GM19397 (cell line): ENCODE measurements around the gene MAPKAPK3.

Source experiments
- ATAC-seq: cut with Tn5 transposase; IDR thresholded peaks from one replicate; pipeline ENCODE4 v1.9.1; 2021; ENCODE audit warnings: mild to moderate bottlenecking, moderate library complexity; ENCODE audit not compliant: unreplicated experiment

MAPKAPK3 gene

DNA sequence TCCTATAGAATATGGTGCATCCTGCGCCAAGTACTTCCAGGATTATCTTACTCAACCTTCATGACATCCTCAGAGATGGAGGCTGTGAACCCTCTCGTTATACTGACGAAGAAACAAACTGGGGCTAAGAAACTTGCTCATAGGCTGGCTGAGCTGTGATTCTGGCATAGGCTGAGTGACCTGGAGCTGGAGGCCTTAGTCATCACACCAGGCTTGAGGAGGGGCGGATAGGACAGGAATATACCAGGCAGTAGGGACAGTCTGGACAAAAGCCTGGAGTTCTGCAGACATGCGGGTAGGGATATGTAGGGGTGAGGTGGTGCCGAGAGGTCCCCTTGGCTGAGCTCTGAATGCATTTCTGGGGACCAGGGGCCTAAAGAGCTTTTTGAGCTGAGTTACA lies 29.6 kb upstream of the MAPKAPK3 start:
- no peak for ATAC-seq

DNA sequence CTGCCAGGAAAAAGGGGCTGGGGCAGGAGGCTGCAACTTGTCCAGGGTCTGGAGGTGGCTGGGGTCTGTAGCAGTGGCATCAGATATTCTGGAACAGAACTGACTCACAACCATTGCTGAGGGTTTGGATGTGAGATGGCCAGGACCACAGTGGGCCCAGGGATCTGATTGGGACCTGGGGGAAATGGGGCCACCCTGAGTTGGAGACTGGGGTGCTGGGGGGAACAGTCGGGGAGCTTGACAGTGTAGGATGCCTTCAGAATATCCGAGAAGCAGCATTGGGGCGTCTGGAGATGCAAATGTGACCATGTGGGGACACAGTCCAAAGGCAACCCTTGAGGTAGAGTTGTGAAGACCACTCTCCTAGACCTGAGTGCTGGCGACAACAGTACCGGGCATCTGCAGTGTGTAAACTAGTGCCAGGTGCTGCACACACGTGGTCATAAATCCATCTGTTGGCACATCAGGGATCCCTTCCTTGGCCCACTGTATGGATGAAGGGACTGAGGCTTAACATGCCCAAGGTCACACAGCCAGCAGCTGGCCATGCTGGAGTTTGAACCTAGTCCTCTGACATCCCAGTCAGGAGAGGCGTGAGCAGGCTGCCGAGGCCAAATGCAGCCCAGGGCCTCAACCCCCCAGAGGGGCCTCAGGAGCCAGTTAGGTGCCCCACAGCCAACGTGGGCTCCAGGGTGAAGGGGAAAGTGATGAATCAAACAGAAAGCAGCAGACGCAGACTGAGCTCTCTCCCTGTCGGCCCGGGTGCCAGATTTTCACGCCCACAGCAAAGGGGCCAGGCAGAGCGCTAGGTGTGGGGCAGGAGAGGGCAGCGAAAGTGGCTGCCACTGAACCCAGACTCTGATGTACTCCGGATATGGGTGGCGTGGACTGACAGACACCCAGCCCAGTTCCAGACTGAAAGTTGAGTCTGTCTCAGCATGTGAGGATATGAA lies 28.9 kb upstream of the MAPKAPK3 start:
- ATAC-seq = no peak

DNA sequence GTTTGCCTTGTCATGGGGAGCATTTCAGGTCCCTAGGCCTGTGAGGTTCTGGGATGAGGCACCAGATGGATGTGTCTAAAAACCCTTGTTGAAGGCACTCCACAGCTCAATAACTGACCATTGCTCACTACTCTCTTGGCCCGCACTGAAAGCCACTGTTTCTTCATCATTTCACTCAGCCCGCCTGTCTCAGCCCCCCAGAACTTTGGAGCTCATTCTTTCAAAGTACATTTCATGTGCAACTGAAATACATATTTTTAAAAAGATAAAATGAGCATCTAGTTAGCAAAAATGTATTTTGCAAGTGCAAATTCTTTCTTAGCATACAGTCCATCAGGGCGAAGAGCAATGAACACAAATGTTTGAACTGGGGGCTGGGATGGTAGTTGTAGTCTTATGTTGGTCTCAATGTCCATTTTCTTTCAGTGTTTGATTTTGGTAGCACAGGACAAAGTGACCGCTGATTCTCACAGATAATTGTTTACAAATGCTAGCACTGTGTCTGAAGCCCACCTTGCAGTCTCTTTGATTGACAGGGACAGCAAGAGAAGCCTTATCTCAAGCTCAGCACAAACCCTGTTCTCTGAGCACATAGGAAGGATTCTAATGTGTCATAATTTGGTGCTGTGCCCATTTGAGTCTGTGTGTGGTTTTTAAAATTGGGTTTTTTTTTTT lies 28.1 kb upstream of the MAPKAPK3 start:
- no peak for ATAC-seq

DNA sequence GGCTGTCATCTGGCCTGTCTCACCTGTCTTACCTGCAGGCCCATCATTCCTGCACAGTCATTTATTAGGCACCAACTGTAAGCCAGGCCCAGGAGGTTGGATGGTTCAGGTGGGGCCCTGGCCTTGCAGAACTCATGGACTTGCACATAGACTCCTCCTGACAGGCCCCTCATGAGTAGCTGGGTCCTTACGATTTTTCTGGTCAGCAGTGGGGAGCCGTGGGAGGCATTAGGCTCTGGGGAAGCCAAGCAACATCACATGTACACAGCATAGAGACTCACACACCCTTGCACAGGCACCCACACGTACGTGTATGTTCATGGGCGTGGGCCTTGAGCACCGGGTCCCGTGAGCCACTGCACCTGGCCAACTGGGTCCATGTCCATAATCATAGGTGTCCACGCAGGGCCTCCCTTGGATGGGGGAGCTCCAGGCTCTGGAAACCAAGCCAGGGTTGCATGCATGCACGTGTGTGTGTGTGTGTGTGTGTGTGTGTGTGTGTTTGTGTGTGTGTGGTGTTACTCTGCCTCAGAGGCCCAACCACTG lies 25.7 kb upstream of the MAPKAPK3 start:
- no peak for ATAC-seq

DNA sequence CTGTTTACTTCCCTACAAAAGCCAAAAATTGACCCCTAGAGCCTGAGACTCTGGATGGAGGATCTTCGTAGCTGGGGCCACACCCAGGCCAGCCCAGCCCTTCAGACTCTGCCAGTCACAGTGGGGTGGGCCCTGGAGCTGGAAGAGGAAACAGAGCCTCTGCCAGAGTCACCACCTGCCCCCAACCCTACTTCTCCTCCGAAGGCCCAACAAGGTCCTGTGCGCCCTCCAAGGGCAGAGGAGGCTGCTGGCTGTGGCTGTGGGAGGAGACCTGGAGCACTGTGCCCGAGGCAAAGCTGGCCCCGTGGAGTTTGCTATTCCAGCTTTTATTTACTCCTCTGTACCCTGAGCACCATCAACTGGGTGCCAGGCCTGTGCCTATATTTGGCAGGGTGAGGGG lies 24.4 kb upstream of the MAPKAPK3 start:
- no peak for ATAC-seq

DNA sequence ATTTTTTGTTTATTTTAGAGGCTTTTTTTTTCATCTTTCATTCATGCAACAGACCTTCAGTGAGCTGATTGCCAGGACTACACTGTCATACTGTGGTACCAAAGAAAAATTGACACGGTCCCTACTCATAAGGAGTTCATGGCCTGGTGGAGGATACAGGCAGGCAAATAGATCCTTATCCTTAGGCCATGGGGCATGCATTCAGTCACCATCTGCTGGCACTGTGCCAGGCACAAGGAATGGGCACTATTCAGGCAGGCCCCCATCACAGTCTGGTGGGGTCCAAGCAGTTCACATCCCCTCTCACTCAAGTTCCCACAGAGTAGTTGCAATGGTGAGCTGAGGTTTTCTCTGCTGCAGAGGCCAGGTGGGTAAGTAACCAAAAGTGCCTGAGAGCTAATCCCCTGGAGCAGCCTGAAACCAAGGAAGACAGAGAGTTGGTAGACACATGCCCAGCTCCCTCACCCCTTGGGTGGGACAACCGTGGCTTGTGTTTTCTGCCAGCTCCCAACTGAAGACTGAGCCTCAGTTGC lies 22.6 kb upstream of the MAPKAPK3 start:
- no peak for ATAC-seq

DNA sequence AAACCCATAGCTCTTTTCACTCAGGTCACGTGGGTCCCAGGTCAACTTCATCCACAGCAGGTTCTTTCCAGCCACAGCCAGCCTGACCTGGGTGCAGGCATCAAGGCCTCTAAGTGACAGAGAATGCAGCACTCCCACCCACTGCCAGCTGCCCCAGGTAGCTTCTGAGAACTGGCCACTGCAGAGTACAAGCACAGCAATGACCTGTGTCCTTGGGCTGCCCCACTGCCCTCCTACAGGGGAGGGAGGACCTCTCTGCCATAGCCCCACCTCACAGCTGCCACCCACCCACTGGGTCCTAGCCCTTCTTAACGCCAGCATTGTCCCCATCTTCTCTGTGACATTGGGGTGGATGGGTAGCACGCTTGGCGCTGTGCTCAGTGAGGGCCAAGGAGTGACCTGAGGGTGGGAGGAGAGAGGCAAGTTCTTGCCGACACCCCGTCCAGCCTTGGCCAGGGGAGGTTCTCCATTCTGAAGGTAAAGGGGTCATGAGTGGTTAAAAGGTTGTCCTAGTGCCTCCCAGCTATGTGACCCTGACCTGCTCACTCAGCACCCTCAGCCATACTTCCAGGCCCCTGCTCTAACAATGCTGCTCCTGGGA lies 17.7 kb upstream of the MAPKAPK3 start:
- ATAC-seq = no peak

DNA sequence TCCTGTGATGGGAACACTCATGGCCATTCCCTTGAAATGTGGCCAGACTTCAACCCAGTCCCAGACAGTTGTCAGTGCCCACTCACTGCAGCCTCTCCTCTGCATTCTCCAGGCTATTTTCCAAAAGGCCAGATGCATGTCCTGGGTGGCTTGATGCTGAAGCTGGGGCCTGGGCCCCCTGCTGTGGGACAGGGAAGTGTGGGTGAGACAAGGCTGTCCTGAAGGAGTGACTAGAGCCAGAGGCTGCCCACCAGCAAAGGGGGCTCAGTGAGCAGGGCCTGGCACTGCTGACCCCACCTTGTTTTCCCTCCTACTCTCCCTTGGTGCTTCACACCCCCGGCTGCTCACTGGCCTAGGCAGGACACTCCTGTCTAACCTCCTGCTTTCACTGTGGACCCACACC lies 17.2 kb upstream of the MAPKAPK3 start:
- ATAC-seq = no peak

DNA sequence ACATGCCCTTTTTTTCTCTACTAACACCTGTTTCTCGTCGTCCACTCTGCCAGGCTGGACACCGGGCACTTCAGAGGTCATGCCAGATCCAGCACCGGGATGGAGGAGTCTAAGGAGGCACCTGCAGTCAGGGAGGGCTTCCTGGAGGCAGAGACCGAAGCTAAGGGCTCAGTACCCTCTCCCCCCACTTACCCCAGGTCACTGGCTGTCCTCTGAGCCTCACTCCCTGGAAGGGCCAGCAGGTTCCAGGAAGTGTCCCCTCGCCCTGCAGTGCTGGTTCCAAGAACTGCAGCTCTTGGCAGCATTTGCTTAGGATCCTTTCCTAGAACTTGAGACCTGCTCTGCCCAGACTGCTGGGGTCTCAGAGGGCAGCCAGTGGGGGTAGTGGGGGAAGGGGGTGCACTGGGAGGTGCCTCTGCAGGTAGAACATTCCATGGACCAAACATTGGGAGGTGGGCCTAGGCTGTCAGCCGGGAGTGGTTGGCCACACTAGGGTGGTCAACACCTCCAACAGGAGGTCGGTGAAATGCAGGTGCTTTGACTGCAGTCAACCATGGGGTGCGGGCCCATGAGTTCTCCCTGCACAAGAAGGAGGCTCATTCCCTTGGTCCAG lies 16.7 kb upstream of the MAPKAPK3 start:
- no peak for ATAC-seq

DNA sequence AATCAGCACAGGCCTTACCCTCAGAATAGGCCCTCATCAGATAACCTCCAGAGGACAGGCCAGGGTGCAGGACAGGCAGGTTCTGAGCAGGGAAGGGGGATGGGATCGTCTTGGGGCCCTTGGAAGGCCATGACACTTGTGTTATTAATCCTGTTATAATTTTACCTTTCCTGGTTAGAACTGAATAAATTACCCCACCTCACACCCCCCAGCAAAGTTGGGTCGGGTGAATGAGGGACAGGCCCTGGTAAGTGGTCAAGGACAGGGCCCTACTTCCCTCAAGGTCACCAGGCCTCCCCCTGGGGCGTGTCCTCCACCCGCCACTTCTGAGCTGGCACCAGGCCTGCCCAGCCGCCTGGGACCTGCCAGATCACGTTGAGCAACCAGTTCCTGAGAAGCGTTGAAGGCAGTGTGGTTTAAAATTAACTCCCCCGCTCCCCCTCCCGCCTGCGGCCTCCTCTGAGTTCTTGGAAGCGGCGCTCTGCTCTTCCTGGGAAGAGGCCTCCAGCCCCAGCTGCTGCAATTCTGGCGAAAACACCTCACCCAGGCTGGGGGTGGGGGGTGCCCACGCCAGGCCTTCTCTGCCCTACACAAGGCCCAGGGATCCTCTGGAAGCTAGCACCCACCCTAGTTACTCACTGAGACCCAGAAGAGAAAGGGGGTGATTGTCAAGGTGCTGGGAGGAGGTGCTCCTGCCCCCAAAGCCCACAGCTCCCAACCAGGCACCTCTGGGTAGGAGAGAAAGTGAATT lies 15.9 kb upstream of the MAPKAPK3 start:
- peak; percentile 52 for ATAC-seq

DNA sequence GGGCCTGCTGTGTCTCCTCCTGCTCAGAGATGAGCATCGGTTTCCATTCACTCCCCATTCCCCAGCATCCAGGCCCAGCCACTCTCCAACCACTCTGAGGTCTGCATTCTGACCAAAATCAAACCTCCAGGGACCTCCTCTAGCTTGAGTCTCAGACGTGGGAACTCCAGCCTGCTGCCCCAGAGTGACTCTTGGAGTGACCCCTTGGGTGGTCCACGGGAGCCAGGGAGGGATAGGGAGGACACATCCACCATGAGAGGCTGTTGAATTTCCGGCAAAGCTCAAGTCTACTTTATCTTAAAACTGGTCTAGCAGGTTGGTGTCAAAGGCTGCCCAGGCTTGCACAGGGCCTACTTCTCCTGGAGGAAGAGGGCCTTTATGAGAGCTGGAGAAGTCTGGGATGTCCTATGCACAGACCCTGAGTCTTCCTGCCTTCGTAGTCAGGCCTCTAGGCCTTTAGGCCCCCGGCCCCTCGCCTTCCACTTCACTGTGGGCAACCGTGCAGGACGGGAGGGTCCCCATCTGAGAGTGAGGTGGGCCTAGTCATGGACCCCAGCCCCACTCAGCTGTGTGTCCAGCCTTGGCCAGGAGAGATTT lies 14.3 kb upstream of the MAPKAPK3 start:
- no peak for ATAC-seq

DNA sequence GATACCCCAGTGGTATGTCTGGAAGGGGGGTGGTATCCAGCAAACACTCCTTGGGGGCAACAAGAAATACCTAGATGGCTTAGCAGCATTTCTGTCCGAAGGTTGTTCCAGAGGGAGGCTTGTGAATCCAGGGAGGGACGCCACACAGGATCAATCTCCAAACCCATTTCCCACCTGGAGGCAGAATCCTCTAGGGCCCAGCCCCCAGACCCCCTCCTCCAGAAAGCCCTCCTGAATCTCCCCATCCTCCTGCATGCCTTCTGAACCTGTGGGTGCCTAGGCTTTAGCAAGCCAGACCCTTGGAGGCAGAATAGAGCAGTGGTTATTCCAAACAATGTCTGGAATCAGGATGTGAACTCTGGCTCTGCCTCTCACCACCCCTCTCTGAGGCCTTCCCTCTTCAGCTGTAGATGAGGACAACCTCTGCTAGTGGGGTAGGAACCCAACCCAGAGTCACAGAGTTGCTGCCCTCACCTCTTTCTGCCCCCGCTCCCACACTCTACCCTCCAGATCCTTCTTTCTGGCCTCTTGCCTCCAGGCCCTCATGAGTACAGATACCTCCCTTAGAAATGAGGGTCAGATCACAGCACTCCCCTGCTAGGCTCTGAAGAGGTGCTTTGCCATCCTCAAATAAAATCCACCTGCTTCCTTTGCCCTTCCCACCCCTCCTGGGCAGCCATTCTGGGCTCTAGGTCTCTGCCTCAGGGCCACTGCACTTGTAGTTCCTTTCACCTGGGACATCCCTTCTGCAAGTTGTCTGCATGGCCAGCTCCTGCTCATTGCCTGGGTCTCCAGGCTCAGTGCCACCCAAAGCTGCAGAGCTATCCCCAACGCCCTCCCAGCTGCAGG lies 13.5 kb upstream of the MAPKAPK3 start:
- no peak for ATAC-seq

DNA sequence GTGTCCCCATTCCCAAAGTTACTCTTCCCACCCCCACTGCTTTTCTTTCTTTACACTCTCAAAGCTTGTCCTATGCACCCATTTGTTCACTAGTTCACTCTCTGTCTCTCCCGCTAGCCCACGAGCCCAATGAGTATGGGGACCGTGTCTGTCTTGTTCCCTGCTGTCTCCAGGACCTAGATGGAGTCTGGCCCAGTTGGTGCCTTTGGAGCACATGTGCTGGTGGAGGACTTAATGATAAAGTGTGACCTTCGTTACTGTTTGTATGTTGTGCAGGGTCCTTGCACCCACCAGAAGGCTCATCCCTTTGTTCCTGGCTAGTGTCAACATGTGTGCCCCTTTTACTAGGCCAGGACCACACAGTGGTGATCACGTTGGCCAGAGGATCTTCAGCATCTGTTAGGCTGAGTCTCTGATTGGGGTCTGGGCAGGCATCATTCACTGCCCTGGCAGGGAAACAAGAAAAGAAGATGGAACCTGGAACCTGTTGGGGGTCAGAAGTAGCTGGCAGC lies 12.8 kb upstream of the MAPKAPK3 start:
- no peak for ATAC-seq

DNA sequence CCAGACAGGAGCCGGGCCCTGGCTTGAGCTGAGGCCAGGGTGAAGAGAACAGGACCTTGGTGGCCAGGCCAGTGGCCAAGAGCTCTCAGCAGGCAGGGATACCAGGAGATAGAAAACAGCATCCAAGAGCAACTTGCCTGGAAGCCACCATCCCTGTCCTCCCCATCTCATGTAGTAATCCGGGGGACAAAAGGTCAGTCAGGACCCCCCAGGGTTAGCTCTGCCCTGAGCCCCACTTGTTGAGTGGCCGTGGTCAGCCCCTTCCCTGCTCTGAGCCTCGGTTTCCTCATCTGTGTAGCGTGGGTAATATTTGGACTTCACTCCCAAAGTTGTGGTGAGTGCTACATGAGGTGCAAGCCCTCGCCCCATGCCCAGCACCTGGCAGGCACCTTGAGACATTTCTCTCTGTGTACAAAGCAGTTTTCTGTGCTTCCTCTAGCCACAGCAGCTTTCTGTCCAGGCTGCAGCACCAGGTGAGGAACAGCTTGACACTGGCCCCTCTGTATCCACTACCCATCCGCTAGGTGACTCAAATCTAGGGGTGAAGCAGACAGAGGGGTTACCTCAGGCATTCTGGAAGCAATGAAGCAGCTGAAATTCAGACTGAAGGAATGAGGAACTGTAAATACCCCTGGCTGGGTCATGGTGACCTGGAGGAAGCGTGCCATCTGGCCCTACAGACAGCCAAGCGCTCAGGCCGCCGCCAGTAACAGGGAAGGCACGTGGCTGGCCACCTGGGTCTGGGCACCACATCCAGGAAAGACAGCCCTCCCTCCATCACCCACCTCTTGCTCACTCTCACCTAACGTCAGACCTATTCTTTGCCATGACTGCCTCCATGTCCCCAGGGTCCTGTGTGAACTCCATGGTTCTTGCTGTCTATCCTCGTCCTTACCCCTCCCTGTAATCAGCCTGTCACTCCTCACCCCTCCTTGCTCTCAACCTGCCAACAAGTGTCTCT lies 12.0 kb upstream of the MAPKAPK3 start:
- no peak for ATAC-seq

DNA sequence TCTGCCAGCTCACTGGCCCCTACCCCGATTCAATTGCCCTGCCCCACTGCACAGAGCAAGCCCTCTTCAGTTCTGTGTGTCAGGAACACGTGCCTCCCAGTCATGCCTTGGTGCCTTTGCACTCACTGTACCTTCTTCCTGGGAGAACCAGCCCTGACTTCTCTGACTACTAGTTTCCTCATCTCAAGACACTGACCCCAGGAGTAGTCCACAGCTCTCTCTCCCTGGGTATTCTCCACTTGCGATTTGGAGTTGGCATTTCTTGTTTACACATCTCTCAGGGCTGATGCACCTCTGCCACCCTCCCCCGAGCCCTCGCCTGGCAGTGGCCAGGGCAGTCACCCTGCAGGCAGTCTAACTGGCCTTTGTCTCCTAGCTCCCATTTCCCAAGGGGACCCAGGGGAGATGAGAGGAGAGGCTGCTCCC lies 11.0 kb upstream of the MAPKAPK3 start:
- ATAC-seq = no peak

DNA sequence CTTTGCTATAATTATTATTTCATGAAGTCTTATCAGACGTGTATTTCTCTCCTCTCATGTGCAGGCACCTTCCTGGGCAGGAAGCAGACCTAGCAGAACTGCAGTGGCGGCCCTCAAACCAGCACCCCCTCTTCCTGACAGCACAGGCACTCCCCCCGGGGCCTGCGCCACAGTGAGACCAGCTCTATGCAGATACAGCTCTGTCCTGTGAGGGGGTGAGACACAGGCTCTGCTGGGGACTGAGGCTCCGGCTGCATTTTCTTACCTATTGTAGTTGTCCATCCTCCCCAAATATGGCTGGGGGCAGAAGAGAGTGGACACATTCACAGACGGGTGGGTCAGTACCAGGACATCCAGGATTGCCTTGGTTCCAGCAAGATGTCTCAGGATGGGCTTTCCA lies 10.4 kb upstream of the MAPKAPK3 start:
- ATAC-seq = no peak

DNA sequence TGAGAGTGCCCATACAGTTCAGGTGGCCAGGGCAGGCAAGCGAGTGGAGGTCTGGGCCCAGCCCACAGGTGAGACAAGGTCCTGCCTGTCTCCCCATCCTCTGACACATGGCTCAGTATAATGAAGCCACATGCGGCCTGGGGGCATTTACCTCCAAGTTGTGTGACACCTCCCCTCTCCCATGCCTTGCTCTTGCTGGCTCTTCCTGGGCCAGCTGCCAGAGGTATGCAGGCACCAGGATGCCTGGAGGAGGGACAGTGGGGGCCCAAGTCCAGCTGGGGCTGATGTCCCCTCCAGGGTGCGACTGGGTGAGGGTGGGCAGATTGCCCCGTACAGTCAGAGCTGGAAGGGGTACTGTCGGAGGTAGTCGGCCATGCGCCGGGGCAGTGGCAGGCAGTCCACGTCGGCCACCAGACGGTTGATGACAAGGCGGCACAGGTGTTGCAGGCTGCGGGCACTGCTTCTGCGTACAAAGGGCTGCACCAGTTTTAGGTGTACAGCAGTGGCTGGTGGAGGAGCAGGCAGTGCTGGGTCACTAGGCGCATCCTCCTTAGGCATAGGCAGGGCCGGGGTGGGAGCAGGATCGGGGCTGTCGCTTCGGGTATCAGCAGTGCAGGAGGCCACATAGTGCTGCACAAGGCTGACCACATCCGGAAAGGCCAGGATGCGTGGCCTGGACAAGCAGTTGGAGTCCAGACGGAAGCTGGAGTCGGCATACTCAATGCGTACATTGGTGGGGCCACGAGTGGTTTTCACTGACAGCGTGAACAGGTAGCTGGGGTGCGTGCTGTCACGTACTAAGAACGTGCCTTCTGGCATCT lies 9.5 kb upstream of the MAPKAPK3 start:
- no peak for ATAC-seq
